Keratinocyte (primary cell): ENCODE data around the gene SLC36A3. TPM values are rescaled to one million over a fixed set of nuclear protein-coding genes. Genes with fewer than 3 reads are reported as not detected.

Source experiments
- DNase-seq: peaks from one replicate; pipeline ENCODE4 v3.0.0-alpha.2; 2011; ENCODE audit warnings: low read depth, missing footprints, low spot score
- FAIRE-seq: peaks from 2 replicates; lab custom pipeline; 2011; peaks lifted over from hg19 to GRCh38; lab: Jason Lieb, UNC
- H2AFZ ChIP-seq: 2 replicates; pipeline ENCODE4 v1.6.0; 2012; ENCODE audit warnings: low read length, control low read depth, inconsistent platforms; ENCODE audit not compliant: control insufficient read depth
- H3K27ac ChIP-seq: 2 replicates; pipeline ENCODE4 v1.5.1; 2011; ENCODE audit warnings: low read length; ENCODE audit not compliant: control insufficient read depth, insufficient read depth
- H3K27me3 ChIP-seq: 3 replicates; pipeline ENCODE4 v1.6.0; 2011; ENCODE audit warnings: low read length; ENCODE audit not compliant: control insufficient read depth, insufficient read depth; ENCODE audit errors: extremely low read depth
- H3K36me3 ChIP-seq, 2 experiments: 2 replicates in 1 of 2; 3 replicates in 1 of 2; pipeline ENCODE4 v1.5.1; 2011; ENCODE audit warnings: low read length in 2 of 2, mild to moderate bottlenecking in 1 of 2; ENCODE audit not compliant: control insufficient read depth in 2 of 2, insufficient read depth in 2 of 2; ENCODE audit errors: extremely low read depth in 1 of 2
- H3K4me1 ChIP-seq: 3 replicates; pipeline ENCODE4 v1.5.1; 2011; ENCODE audit warnings: low read length; ENCODE audit not compliant: control insufficient read depth, insufficient read depth; ENCODE audit errors: extremely low read depth
- H3K4me2 ChIP-seq: 3 replicates; pipeline ENCODE4 v1.6.0; 2011; ENCODE audit warnings: low read depth, low read length; ENCODE audit not compliant: control insufficient read depth, insufficient read depth; ENCODE audit errors: extremely low read depth
- H3K4me3 ChIP-seq, 3 experiments: fragments of 200-600 bp in 1 of 3; sonication (generic) in 1 of 3; 2 replicates in 2 of 3; 3 replicates in 1 of 3; pipeline ENCODE4 v1.5.1; 2011 to 2016; ENCODE audit warnings: low read length in 3 of 3, mild to moderate bottlenecking in 3 of 3, control low read depth in 2 of 3, inconsistent platforms in 1 of 3, low read depth in 1 of 3, mixed read lengths in 1 of 3, mixed run types in 1 of 3, moderate library complexity in 1 of 3; ENCODE audit not compliant: control insufficient read depth in 2 of 3, insufficient read depth in 2 of 3; ENCODE audit errors: extremely low read depth in 1 of 3
- H3K79me2 ChIP-seq: 2 replicates; pipeline ENCODE4 v1.6.0; 2012; ENCODE audit warnings: low read length; ENCODE audit not compliant: control insufficient read depth, insufficient read depth
- H3K9ac ChIP-seq: 3 replicates; pipeline ENCODE4 v1.6.0; 2011; ENCODE audit warnings: low read length; ENCODE audit not compliant: control insufficient read depth, insufficient read depth; ENCODE audit errors: extremely low read depth
- H3K9me1 ChIP-seq: 3 replicates; pipeline ENCODE4 v1.6.0; 2011; ENCODE audit warnings: low read length; ENCODE audit not compliant: control insufficient read depth, insufficient read depth; ENCODE audit errors: extremely low read depth
- H3K9me3 ChIP-seq: 2 replicates; pipeline ENCODE4 v1.5.1; 2012; ENCODE audit warnings: low read depth, low read length; ENCODE audit not compliant: control insufficient read depth
- H4K20me1 ChIP-seq: 3 replicates; pipeline ENCODE4 v1.6.0; 2011; ENCODE audit warnings: low read length; ENCODE audit not compliant: control insufficient read depth, insufficient read depth; ENCODE audit errors: extremely low read depth
- EZH2 ChIP-seq: IDR thresholded peaks from one replicate; pipeline ENCODE4 v1.6.1; 2012; ENCODE audit warnings: inconsistent platforms, mild to moderate bottlenecking, low read length, moderate library complexity
- dilution Hi-C: fragments of 300-500 bp; cut with MboI; formaldehyde crosslinking; loops from one replicate; pipeline ENCODE4 v1.7.0; 2020; ENCODE audit warnings: low sequenced_read_pairs; ENCODE audit not compliant: extremely low pct_ligation_motif_present
- polyA plus RNA-seq, 5 experiments: library from polyadenylated mRNA; depleted of rRNA in 3 of 5; stranded (reverse) in 3 of 5; stranded (forward) in 1 of 5; unstranded in 1 of 5; fragments of >200 nt; gene quantifications; 1 replicate in 1 of 5; 2 replicates in 3 of 5; 3 replicates in 1 of 5; pipeline versions ENCODE4 v1.2.1 to v1.2.3, GENCODE V29; 2011 to 2012; ENCODE audit warnings: missing spikeins in 2 of 5, low read depth in 1 of 5, low replicate concordance in 1 of 5
- TF ChIP-seq, protein P1 (sequence below), 3 experiments: IDR thresholded peaks in 1 of 3; conservative IDR thresholded peaks in 1 of 3; optimal IDR thresholded peaks in 1 of 3; 2 replicates in 2 of 3; 3 replicates in 1 of 3; pipeline versions ENCODE3 to v1.5.1; 2011; ENCODE audit warnings: low read length in 3 of 3, mild to moderate bottlenecking in 3 of 3, moderate library complexity in 2 of 3, control low read depth in 1 of 3, inconsistent platforms in 1 of 3; ENCODE audit not compliant: insufficient read depth in 2 of 3; ENCODE audit errors: extremely low read depth in 1 of 3

SLC36A3 gene
- polyA plus RNA-seq, 1 donor (not counting 4 experiments of a cell fraction or from before 2014, with no cell fraction given): not detected

- no peak for DNase-seq
- dilution Hi-C loops: no loop called here
- TF ChIP-seq, protein P1, sequence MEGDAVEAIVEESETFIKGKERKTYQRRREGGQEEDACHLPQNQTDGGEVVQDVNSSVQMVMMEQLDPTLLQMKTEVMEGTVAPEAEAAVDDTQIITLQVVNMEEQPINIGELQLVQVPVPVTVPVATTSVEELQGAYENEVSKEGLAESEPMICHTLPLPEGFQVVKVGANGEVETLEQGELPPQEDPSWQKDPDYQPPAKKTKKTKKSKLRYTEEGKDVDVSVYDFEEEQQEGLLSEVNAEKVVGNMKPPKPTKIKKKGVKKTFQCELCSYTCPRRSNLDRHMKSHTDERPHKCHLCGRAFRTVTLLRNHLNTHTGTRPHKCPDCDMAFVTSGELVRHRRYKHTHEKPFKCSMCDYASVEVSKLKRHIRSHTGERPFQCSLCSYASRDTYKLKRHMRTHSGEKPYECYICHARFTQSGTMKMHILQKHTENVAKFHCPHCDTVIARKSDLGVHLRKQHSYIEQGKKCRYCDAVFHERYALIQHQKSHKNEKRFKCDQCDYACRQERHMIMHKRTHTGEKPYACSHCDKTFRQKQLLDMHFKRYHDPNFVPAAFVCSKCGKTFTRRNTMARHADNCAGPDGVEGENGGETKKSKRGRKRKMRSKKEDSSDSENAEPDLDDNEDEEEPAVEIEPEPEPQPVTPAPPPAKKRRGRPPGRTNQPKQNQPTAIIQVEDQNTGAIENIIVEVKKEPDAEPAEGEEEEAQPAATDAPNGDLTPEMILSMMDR (optimal IDR thresholded peaks at IDR 0.05 in 1 of 3, IDR thresholded peaks at IDR 0.05 in 1 of 3, conservative IDR thresholded peaks at IDR 0.05 in 1 of 3; ENCODE audit: extremely low read depth in 1 of 3, insufficient read depth in 2 of 3, low read length in 3 of 3): no peak
- TF ChIP-seq EZH2: no peak
Measured at GRCh38 chr5:151283120-151283825, 20.3 kb downstream of the SLC36A3 start.

GRCh38 chr5:151281001-151281639 lies 22.4 kb downstream of the SLC36A3 start:
- no peak overlapping the region for H3K27ac ChIP-seq
- H3K27me3 ChIP-seq: no peaks in the 10 kb centered on the region
- no peak for TF ChIP-seq EZH2
- H3K4me1 ChIP-seq: no peaks in the 10 kb centered on the region
- no peak overlapping the region for H3K4me2 ChIP-seq
- no peak for DNase-seq
- no peaks in the 10 kb centered on the region for H4K20me1 ChIP-seq
- H3K9me1 ChIP-seq: no peaks in the 10 kb centered on the region
- H3K36me3 ChIP-seq: no peaks in the 10 kb centered on the region
- no peak overlapping the region for H3K9ac ChIP-seq
- H2AFZ ChIP-seq: no peak overlapping the region
- no peak for FAIRE-seq
- no peaks in the 10 kb centered on the region for H3K9me3 ChIP-seq
- no peaks in the 10 kb centered on the region for H3K79me2 ChIP-seq
- H3K4me3 ChIP-seq: no peak overlapping the region
- dilution Hi-C loops: no loop called here

More at GRCh38 chr5:151283120-151283825, 20.3 kb downstream of the SLC36A3 start:
- Histone ChIP-seq H3K4me2 (no peak overlapping the region), H3K4me3 (no peak overlapping the region), H3K9me3 (no peaks in the 10 kb centered on the region), H2AFZ (no peak overlapping the region), H3K27me3 (no peaks in the 10 kb centered on the region), H3K27ac (no peak overlapping the region), H3K79me2 (no peaks in the 10 kb centered on the region), H3K36me3 (no peaks in the 10 kb centered on the region), H3K4me1 (no peaks in the 10 kb centered on the region), H3K9me1 (no peaks in the 10 kb centered on the region), H4K20me1 (no peaks in the 10 kb centered on the region), H3K9ac (no peak overlapping the region)
- no peak for FAIRE-seq
